NCI-H146 (cell line): ENCODE results near the gene C3orf80.
A peak's percentile ranks its signal among the peaks of the same experiment; 100 is the strongest.
"Not testable (repeated sequence)": the region's sequence is repeated elsewhere in the genome, so short reads cannot be mapped to it uniquely, and the experiment has no call there.

Source experiments
- DNase-seq: peaks from one replicate; lab custom pipeline; 2025; lab: John Stamatoyannopoulos, UW

The C3orf80 gene

GRCh38 chr3:160225176-160226025 is at the start of gene C3orf80:
Gene C3orf80, plus strand, starts transcription at chr3:160225422. Its CDS starts 214 bp downstream, at chr3:160225636.
- DNase-seq, result peak; percentile 89

- DNase-seq, result no peak
Measured at GRCh38 chr3:160176923-160177322, 48.3 kb upstream of the C3orf80 start.

- not testable (repeated sequence) for DNase-seq
Measured at GRCh38 chr3:160178661-160179060, 46.6 kb upstream of the C3orf80 start.

GRCh38 chr3:160179403-160179802 is 45.8 kb upstream of the C3orf80 start:
- not testable (repeated sequence) for DNase-seq

- no peak for DNase-seq
Measured at GRCh38 chr3:160179906-160180305, 45.3 kb upstream of the C3orf80 start.

- no peak for DNase-seq
Measured at GRCh38 chr3:160180581-160181216, 44.5 kb upstream of the C3orf80 start.

- DNase-seq, result no peak
Measured at GRCh38 chr3:160183345-160184076, 41.7 kb upstream of the C3orf80 start.

GRCh38 chr3:160184655-160185054 is 40.6 kb upstream of the C3orf80 start:
- no peak for DNase-seq

GRCh38 chr3:160185751-160186150 is 39.5 kb upstream of the C3orf80 start:
- no peak for DNase-seq

- no peak for DNase-seq
Measured at GRCh38 chr3:160187288-160187687, 37.9 kb upstream of the C3orf80 start.

- no peak for DNase-seq
Measured at GRCh38 chr3:160192310-160193029, 32.8 kb upstream of the C3orf80 start.

GRCh38 chr3:160193644-160194192 is 31.5 kb upstream of the C3orf80 start:
- DNase-seq, result no peak

GRCh38 chr3:160194438-160194837 is 30.8 kb upstream of the C3orf80 start:
- no peak for DNase-seq

- no peak for DNase-seq
Measured at GRCh38 chr3:160195106-160195505, 30.1 kb upstream of the C3orf80 start.

- DNase-seq, result no peak
Measured at GRCh38 chr3:160196511-160197104, 28.6 kb upstream of the C3orf80 start.

- DNase-seq, result no peak
Measured at GRCh38 chr3:160199108-160199507, 26.1 kb upstream of the C3orf80 start.

GRCh38 chr3:160200353-160200752 is 24.9 kb upstream of the C3orf80 start:
- DNase-seq, result peak; percentile 95

GRCh38 chr3:160204396-160205011 is 20.7 kb upstream of the C3orf80 start:
- not testable (repeated sequence) for DNase-seq

GRCh38 chr3:160205606-160206005 is 19.6 kb upstream of the C3orf80 start:
- DNase-seq, result no peak

GRCh38 chr3:160210341-160210740 is 14.9 kb upstream of the C3orf80 start:
- DNase-seq, result no peak

- peak; percentile 23 for DNase-seq
Measured at GRCh38 chr3:160210799-160211221, 14.4 kb upstream of the C3orf80 start.
